Neural cell (in vitro differentiated cells): ENCODE measurements around the gene NELL1. TPM values are rescaled to one million over a fixed set of nuclear protein-coding genes. Genes with fewer than 3 reads are reported as not detected.

Experiments
- H2AFZ ChIP-seq: fragments of 200-600, 300-800 bp; sonication (generic), shearing (Covaris generic); 2 replicates; pipeline ENCODE4 v1.6.0; 2014; ENCODE audit warnings: low read depth, mild to moderate bottlenecking, antibody characterized with exemption, low read length, moderate library complexity
- H3F3A ChIP-seq: fragments of 200-600 bp; shearing (Covaris generic); 2 replicates; pipeline ENCODE4 v1.6.1; 2016; ENCODE audit warnings: mild to moderate bottlenecking, moderate library complexity, mixed read lengths, antibody characterized with exemption, low read length; ENCODE audit not compliant: insufficient read depth, poor library complexity, severe bottlenecking
- H3K27ac ChIP-seq: fragments of 200-600, 300-800 bp; sonication (generic), shearing (Covaris generic); 2 replicates; pipeline ENCODE4 v1.5.1; 2014; ENCODE audit warnings: mild to moderate bottlenecking, low read length, moderate library complexity
- H3K27me3 ChIP-seq: fragments of 300-800, 200-600 bp; sonication (generic), shearing (Covaris generic); 2 replicates; pipeline ENCODE4 v1.6.0; 2014; ENCODE audit warnings: mild to moderate bottlenecking, low read depth, low read length, moderate library complexity; ENCODE audit not compliant: insufficient read depth
- H3K36me3 ChIP-seq: fragments of 300-800, 200-600 bp; sonication (generic), shearing (Covaris generic); 2 replicates; pipeline ENCODE4 v1.5.1; 2014; ENCODE audit warnings: mild to moderate bottlenecking, antibody characterized with exemption, low read length, moderate library complexity; ENCODE audit not compliant: insufficient read depth
- H3K4me2 ChIP-seq: fragments of 300-800, 200-600 bp; sonication (generic), shearing (Covaris generic); 2 replicates; pipeline ENCODE4 v1.6.0; 2014; ENCODE audit warnings: mild to moderate bottlenecking, low read length
- H3K4me3 ChIP-seq: fragments of 300-800, 200-600 bp; sonication (generic), shearing (Covaris generic); 2 replicates; pipeline ENCODE4 v1.5.1; 2014; ENCODE audit warnings: mild to moderate bottlenecking, low read length, moderate library complexity
- H3K79me2 ChIP-seq: fragments of 200-600 bp; shearing (Covaris generic); replicated peaks from 2 replicates; pipeline ENCODE4 v1.6.0; 2014; ENCODE audit warnings: mild to moderate bottlenecking, low read length, moderate library complexity; ENCODE audit not compliant: insufficient read depth
- H3K9ac ChIP-seq: fragments of 300-800, 200-600 bp; sonication (generic), shearing (Covaris generic); 2 replicates; pipeline ENCODE4 v1.6.1; 2016; ENCODE audit warnings: mild to moderate bottlenecking, low read length, mixed read lengths
- H3K9me2 ChIP-seq: fragments of 200-600 bp; shearing (Covaris generic); 2 replicates; pipeline ENCODE4 v1.6.1; 2016; ENCODE audit warnings: mild to moderate bottlenecking, low read length, mixed read lengths; ENCODE audit not compliant: insufficient read depth
- H3K9me3 ChIP-seq: fragments of 200-600, 300-800 bp; sonication (generic), shearing (Covaris generic); 2 replicates; pipeline ENCODE4 v1.6.1; 2016; ENCODE audit warnings: mild to moderate bottlenecking, mixed run types, low read length, moderate library complexity, mixed read lengths
- H4K20me1 ChIP-seq: fragments of 200-600 bp; shearing (Covaris generic); 2 replicates; pipeline ENCODE4 v1.6.1; 2016; ENCODE audit warnings: mild to moderate bottlenecking, mixed run types; ENCODE audit not compliant: insufficient read depth
- EP300 ChIP-seq: fragments of 450-650 bp; conservative IDR thresholded peaks from 2 replicates; pipeline ENCODE4 v1.6.1; 2014; ENCODE audit warnings: antibody characterized with exemption, mild to moderate bottlenecking, moderate library complexity; ENCODE audit not compliant: poor library complexity, severe bottlenecking
- EZH2 ChIP-seq: fragments of 200-600, 300-800 bp; shearing (Covaris generic), sonication (generic); IDR thresholded peaks from 2 replicates; pipeline ENCODE4 v1.6.1; 2014; ENCODE audit warnings: antibody characterized with exemption, low read length, borderline replicate concordance, mild to moderate bottlenecking; ENCODE audit not compliant: insufficient read depth, poor library complexity, severe bottlenecking
- MXI1 ChIP-seq: fragments of 450-650 bp; conservative IDR thresholded peaks from 2 replicates; pipeline ENCODE4 v1.6.1; 2014; ENCODE audit warnings: antibody characterized with exemption, mild to moderate bottlenecking; ENCODE audit not compliant: poor library complexity, severe bottlenecking
- POLR2AphosphoS5 ChIP-seq: IDR thresholded peaks from 2 replicates; pipeline ENCODE4 v1.6.1; 2012
- RAD21 ChIP-seq: fragments of 450-650 bp; conservative IDR thresholded peaks from 2 replicates; pipeline ENCODE4 v1.6.1; 2014; ENCODE audit warnings: antibody characterized with exemption, mild to moderate bottlenecking, moderate library complexity
- SMC3 ChIP-seq: fragments of 450-650 bp; conservative IDR thresholded peaks from 2 replicates; pipeline ENCODE4 v1.6.1; 2014; ENCODE audit warnings: antibody characterized with exemption, mild to moderate bottlenecking, moderate library complexity; ENCODE audit not compliant: poor library complexity
- TAF1 ChIP-seq: IDR thresholded peaks from 2 replicates; pipeline ENCODE4 v1.6.1; 2012; ENCODE audit warnings: low read depth
- polyA plus RNA-seq: library from polyadenylated mRNA; depleted of rRNA; stranded (reverse); fragments of >200 nt; gene quantifications from 2 replicates; pipeline ENCODE4 v1.2.3, GENCODE V29; 2014
- TF ChIP-seq, protein P1 (sequence below): fragments of 450-650 bp; IDR thresholded peaks from 2 replicates; pipeline ENCODE4 v1.5.1; 2014; ENCODE audit warnings: antibody characterized with exemption, mild to moderate bottlenecking, moderate library complexity; ENCODE audit not compliant: poor library complexity, severe bottlenecking
- TF ChIP-seq, protein P2 (sequence below): IDR thresholded peaks from 2 replicates; pipeline ENCODE4 v1.6.1; 2012; ENCODE audit warnings: borderline replicate concordance

Gene NELL1
- polyA plus RNA-seq, 1 donor from 2014 or later, result 70.4 TPM

DNA sequence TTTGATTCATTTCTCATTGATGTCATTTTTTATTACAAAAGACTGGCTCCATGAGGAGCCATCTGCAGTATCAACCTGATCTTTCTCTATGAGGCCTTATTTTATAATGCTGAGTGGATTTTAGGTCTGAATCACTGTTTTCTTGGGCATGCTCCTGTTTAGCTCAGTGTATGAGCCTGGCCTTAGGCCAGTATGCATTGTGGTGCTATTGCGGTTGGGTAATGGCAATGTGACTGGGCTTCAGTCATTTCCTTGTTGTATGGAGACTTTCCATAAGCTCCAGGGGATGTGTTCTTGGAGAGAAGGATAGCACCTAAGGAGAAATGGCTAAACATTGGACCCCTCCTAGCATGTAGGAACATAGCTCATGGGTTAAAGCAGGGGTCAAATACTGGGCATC lies 293.2 kb downstream of the NELL1 start:
- Histone ChIP-seq H3K9me3 (no peaks in the 10 kb centered on the region), H3K79me2 (no peaks in the 10 kb centered on the region), H3K4me3 (no peak overlapping the region), H3F3A (no peaks in the 10 kb centered on the region), H3K27me3 (no peaks in the 10 kb centered on the region), H4K20me1 (no peaks in the 10 kb centered on the region), H3K27ac (no peak overlapping the region), H2AFZ (no peak overlapping the region), H3K4me2 (no peak overlapping the region), H3K9me2 (no peaks in the 10 kb centered on the region), H3K36me3 (no peaks in the 10 kb centered on the region), H3K9ac (no peak overlapping the region)
- TF ChIP-seq EZH2 (no peak), POLR2AphosphoS5 (no peak), TAF1 (no peak), MXI1 (no peak), RAD21 (no peak), EP300 (no peak), SMC3 (no peak)
- TF ChIP-seq, protein P1, sequence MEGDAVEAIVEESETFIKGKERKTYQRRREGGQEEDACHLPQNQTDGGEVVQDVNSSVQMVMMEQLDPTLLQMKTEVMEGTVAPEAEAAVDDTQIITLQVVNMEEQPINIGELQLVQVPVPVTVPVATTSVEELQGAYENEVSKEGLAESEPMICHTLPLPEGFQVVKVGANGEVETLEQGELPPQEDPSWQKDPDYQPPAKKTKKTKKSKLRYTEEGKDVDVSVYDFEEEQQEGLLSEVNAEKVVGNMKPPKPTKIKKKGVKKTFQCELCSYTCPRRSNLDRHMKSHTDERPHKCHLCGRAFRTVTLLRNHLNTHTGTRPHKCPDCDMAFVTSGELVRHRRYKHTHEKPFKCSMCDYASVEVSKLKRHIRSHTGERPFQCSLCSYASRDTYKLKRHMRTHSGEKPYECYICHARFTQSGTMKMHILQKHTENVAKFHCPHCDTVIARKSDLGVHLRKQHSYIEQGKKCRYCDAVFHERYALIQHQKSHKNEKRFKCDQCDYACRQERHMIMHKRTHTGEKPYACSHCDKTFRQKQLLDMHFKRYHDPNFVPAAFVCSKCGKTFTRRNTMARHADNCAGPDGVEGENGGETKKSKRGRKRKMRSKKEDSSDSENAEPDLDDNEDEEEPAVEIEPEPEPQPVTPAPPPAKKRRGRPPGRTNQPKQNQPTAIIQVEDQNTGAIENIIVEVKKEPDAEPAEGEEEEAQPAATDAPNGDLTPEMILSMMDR, result no peak
- TF ChIP-seq, protein P2, sequence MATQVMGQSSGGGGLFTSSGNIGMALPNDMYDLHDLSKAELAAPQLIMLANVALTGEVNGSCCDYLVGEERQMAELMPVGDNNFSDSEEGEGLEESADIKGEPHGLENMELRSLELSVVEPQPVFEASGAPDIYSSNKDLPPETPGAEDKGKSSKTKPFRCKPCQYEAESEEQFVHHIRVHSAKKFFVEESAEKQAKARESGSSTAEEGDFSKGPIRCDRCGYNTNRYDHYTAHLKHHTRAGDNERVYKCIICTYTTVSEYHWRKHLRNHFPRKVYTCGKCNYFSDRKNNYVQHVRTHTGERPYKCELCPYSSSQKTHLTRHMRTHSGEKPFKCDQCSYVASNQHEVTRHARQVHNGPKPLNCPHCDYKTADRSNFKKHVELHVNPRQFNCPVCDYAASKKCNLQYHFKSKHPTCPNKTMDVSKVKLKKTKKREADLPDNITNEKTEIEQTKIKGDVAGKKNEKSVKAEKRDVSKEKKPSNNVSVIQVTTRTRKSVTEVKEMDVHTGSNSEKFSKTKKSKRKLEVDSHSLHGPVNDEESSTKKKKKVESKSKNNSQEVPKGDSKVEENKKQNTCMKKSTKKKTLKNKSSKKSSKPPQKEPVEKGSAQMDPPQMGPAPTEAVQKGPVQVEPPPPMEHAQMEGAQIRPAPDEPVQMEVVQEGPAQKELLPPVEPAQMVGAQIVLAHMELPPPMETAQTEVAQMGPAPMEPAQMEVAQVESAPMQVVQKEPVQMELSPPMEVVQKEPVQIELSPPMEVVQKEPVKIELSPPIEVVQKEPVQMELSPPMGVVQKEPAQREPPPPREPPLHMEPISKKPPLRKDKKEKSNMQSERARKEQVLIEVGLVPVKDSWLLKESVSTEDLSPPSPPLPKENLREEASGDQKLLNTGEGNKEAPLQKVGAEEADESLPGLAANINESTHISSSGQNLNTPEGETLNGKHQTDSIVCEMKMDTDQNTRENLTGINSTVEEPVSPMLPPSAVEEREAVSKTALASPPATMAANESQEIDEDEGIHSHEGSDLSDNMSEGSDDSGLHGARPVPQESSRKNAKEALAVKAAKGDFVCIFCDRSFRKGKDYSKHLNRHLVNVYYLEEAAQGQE, result no peak

DNA sequence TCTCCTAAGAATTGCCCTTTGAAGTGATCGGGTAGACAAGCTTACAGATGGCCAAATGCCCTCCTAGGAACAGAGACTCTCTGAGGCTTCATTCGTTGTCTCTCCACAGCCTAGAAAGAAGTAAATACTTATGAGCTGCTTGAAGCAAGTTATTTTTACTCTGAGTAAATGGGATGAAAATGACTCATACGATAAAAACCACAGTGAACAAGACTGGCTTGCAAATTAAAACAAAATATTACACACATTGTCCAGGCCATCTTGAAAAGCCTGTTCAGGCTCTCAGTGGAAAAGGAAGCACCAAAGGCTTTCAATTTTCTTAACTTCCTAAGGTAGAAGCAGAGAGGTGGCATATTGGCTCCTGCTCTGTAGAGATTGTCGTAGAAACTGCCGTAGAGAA lies 294.2 kb downstream of the NELL1 start:
- no peak for TF ChIP-seq MXI1
- TF ChIP-seq EZH2, result no peak
- TF ChIP-seq TAF1, result no peak
- no peaks in the 10 kb centered on the region for H3K9me3 ChIP-seq
- no peak overlapping the region for H3K27ac ChIP-seq
- no peaks in the 10 kb centered on the region for H3K9me2 ChIP-seq
- H3K4me3 ChIP-seq, result no peak overlapping the region
- no peaks in the 10 kb centered on the region for H3K36me3 ChIP-seq
- no peak overlapping the region for H2AFZ ChIP-seq
- no peaks in the 10 kb centered on the region for H4K20me1 ChIP-seq
- H3F3A ChIP-seq, result no peaks in the 10 kb centered on the region
- H3K79me2 ChIP-seq, result no peaks in the 10 kb centered on the region
- no peak overlapping the region for H3K9ac ChIP-seq
- no peaks in the 10 kb centered on the region for H3K27me3 ChIP-seq
- no peak overlapping the region for H3K4me2 ChIP-seq

DNA sequence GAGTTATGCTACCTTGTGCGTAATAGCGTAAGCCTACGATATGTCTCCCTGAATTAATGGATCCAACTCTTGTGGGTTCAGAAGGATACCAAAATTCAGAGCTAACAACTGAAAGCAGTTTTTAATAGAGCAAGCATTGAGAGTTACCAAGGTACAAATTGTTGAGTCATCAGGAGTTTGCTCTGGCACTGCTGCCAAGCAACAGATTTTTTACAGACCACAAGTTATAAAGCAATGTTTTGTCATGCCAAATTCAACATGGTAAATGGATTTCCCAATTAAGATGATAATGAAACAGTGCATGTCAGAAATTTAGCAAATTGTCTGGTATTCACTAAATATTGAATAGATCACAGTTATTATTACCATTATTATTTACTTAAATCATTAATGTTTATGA lies 295.6 kb downstream of the NELL1 start:
- Histone ChIP-seq H3K4me3 (no peak overlapping the region), H3K79me2 (no peaks in the 10 kb centered on the region), H3K9me2 (no peaks in the 10 kb centered on the region), H3K9me3 (no peaks in the 10 kb centered on the region), H4K20me1 (no peaks in the 10 kb centered on the region), H3K4me2 (no peak overlapping the region), H3K27ac (no peak overlapping the region), H3K27me3 (no peaks in the 10 kb centered on the region), H3F3A (no peaks in the 10 kb centered on the region), H2AFZ (no peak overlapping the region), H3K36me3 (no peaks in the 10 kb centered on the region), H3K9ac (no peak overlapping the region)
- TF ChIP-seq MXI1 (no peak), EP300 (no peak), EZH2 (no peak), POLR2AphosphoS5 (no peak)
- TF ChIP-seq, protein P2, result no peak
